A204.1 (cell line): ENCODE data around the gene SPRED1.

Experiments
- FAIRE-seq: peaks from 2 replicates; lab custom pipeline; 2012; peaks lifted over from hg19 to GRCh38; lab: Jason Lieb, UNC

The SPRED1 gene

GRCh38 chr15:38367476-38367875, 114.8 kb downstream of the SPRED1 start:
- FAIRE-seq = no peak

- no peak for FAIRE-seq
Observed at GRCh38 chr15:38369936-38370478, 117.4 kb downstream of the SPRED1 start.

GRCh38 chr15:38373016-38373415, 120.4 kb downstream of the SPRED1 start:
- no peak for FAIRE-seq

GRCh38 chr15:38374029-38374428, 121.4 kb downstream of the SPRED1 start:
- FAIRE-seq = no peak

GRCh38 chr15:38374556-38374955, 121.9 kb downstream of the SPRED1 start:
- FAIRE-seq = no peak

- FAIRE-seq = no peak
Observed at GRCh38 chr15:38376081-38376480, 123.4 kb downstream of the SPRED1 start.

GRCh38 chr15:38377636-38378035, 125.0 kb downstream of the SPRED1 start:
- no peak for FAIRE-seq

GRCh38 chr15:38378161-38378560, 125.5 kb downstream of the SPRED1 start:
- no peak for FAIRE-seq

- FAIRE-seq = peak; percentile 66
Observed at GRCh38 chr15:38389924-38390542, 137.4 kb downstream of the SPRED1 start.

GRCh38 chr15:38391191-38391590, 138.6 kb downstream of the SPRED1 start:
- FAIRE-seq = no peak

GRCh38 chr15:38398134-38398533, 145.5 kb downstream of the SPRED1 start:
- no peak for FAIRE-seq

GRCh38 chr15:38401106-38401505, 148.5 kb downstream of the SPRED1 start:
- no peak for FAIRE-seq

- no peak for FAIRE-seq
Observed at GRCh38 chr15:38401701-38402100, 149.1 kb downstream of the SPRED1 start.

GRCh38 chr15:38406436-38406835, 153.8 kb downstream of the SPRED1 start:
- no peak for FAIRE-seq
